Measurements from ENCODE around the gene HGFAC.

The HGFAC gene

GRCh38 chr4:3427134-3427476, 14.7 kb upstream of the HGFAC start:
- DNase-seq, result no peak

- no peak for DNase-seq
Measured at GRCh38 chr4:3427706-3428446, 13.9 kb upstream of the HGFAC start.

GRCh38 chr4:3429651-3430050, 12.1 kb upstream of the HGFAC start:
- no peak for DNase-seq

DNA sequence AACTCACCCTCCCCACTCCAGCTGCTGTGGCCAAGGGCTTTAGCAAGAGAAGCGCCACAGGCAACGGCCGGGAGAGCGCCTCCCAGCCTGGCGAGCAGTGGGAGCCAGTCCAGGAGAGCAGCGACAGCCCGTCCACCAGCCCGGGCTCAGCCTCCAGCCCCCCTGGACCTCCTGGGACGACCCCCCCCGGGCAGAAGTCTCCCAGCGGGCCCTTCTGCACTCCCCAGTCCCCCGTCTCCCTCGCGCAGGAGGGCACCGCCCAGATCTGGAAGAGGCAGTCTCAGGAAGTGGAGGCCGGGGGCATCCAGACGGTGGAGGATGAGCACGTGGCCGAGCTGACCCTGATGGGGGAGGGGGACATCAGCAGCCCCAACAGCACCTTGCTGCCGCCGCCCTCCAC, 11.2 kb upstream of the HGFAC start:
- DNase-seq, result no peak

- DNase-seq, result no peak
Measured at GRCh38 chr4:3431446-3431993, 10.2 kb upstream of the HGFAC start.

GRCh38 chr4:3432381-3432790, 9.4 kb upstream of the HGFAC start:
- no peak for DNase-seq

DNA sequence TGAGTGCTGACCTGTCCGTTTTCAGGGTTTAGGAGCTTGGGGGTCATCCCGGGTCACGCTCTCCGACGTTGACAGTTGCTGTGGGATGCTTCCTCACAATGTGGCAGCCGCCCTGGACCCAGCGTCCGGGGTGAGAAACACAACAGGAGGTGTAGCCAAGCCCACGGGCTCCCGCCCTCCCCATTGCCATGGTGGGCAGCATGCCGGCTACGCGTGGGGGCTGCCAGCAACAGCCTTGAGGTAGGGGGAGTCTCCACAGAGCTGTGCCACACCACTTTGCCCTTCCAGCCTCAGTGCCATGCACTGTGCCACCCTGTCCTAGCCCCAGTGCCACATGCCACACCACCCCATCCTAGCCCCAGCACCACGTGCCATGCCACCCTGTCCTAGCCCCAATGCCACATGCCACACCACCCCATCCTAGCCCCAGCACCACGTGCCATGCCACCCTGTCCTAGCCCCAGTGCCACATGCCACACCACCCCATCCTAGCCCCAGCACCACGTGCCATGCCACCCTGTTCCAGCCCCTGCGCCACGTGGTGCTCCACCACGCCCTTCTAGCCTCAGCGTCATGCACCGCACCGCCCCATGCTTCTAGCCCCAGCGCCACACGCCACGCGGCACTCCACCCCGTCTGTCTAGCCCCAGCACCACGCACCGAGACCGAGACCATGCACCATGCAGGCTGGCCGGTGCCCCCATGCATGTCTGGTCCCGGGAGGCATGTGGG, 8.5 kb upstream of the HGFAC start:
- no peak for DNase-seq

DNA sequence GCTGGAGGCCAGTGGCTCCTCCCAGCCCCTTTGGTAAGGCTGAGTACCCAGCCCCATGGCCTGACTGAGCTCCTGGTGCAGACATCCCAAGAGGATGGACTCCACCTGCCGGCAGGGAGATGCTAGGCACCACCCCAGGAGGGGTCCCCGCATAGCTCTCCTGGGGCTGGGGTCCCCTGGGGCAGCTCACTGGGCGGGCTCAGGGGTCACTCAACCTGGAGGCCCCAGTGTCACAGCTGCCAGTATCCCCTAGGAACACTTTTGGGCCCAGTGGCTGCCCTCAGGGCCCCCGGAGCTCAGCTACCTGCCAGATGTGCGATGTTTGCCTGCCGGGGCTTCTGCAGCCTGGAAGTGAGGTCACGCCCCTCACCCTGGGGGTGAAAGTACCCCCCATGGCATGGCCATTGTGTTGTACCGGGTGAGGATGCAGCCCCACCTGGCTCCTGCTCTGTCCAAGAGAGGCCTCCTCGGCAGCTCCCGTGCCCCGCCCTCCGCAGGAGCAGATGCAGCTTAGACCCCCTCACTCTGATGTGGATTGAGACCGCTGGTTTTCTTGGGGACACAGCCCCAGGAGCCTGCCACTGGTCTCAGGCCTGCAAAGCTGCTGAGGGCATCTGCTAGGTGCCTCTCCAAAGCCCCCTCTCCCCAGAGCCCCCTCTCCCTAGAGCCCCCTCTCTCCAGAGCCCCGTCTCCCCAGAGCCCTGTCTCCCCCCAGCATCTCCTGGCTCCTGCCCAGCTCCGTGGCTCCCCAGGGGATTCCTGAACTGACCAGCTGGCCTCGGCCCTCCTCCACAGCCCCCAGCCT, 6.7 kb upstream of the HGFAC start:
- DNase-seq, result no peak

- no peak for DNase-seq
Measured at GRCh38 chr4:3435686-3435956, 6.1 kb upstream of the HGFAC start.

GRCh38 chr4:3436048-3436797, 5.5 kb upstream of the HGFAC start:
- no peak for DNase-seq

DNA sequence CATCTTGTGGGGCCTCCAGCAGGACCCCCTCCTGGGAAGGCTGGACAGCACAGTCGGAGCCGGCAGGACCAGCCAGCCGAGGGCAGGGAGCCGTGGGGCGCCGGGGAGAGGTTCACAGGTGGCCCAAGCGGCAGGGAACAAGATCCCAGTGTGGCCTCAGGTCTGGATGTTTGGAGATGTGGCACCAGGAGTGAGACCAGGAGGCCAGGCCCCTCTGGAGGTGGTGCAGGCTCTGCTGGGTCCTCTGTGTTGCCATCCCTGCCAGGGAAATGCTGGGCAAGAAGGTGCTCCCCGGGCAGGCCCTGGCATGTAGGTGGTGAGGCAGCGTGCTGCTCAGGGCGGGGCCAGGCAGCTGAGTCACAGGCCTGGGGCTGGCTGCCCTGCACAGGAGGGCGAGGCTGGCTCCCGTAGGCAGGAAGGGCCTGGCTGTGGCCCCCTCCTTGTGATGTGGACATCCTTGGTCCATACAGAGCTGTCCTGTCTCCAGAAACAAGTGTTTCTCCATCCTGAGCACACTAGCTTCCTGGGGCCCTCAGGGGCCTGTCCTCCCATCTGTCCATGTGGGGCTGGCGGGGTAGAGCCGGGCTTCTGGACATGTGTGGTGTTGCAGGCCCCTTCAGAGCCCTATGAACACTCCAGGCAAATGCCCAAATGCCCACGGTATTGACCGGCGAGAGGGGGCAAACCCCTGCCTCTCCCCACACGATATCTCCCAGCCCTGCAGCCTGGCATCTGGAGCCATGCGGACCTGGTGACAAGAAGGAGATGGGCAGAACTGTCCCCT, 4.8 kb upstream of the HGFAC start:
- DNase-seq, result no peak

GRCh38 chr4:3437582-3437936, 4.2 kb upstream of the HGFAC start:
- DNase-seq, result no peak

DNA sequence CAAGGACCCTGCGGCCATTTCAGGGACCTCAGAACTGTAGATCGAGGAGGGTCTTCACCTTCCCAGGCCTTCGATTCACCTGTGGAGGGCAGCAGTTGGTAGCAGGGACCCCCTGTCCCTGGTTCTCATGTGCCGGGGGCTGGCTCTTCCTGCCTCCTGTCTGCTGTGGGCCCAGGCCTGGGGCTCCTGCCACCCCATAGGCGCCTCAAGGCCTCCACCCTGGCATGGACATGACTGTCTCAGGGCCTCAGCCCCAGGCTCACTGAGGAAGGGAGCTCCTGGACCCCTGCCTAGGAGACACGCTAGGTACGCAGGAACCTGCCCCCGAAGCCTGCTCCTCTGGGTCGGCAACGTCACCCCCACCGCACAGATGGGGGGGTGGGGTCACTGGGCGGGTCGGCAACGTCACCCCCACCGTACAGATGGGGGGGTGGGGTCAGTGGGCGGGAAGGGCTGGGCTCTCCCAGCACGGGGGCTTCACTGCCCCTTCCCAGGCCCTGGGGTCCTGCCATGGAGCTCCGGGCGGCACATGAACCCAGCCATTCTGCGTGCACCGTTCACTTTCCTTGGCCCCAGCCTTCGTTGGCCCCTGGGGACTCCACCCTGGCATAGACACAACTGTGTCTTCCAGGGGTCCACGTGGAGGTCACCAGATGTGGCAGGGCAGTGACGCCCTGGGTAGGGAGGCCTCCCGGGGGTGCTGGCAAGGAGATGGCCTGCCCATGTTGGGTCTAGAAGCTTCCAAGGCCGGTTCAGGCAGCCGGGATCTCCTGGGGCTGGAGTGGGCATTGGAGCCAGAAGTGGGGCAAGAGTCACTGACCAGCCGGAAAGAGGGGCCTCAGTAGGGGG, 3.5 kb upstream of the HGFAC start:
- no peak for DNase-seq

DNA sequence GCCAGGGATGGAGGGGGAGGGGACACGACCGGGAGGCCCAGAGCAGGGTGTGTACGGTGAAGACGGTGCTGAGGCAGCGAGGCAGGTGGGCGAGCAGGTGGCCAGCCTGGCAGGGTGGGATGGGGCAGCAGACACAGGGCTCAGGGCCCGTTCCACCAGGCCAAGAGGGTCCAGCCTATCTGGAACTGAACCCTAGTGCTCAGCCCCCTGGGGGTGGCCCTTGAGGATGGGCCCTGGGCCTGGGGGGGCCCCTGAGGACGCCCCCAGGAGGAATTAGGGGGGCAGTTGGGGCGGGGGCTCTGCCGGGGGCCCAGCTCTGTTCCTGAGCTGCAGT, 3.0 kb upstream of the HGFAC start:
- DNase-seq, result no peak

GRCh38 chr4:3439391-3439790, 2.4 kb upstream of the HGFAC start:
- no peak for DNase-seq

- no peak for DNase-seq
Measured at GRCh38 chr4:3440011-3440410, 1.8 kb upstream of the HGFAC start.

DNA sequence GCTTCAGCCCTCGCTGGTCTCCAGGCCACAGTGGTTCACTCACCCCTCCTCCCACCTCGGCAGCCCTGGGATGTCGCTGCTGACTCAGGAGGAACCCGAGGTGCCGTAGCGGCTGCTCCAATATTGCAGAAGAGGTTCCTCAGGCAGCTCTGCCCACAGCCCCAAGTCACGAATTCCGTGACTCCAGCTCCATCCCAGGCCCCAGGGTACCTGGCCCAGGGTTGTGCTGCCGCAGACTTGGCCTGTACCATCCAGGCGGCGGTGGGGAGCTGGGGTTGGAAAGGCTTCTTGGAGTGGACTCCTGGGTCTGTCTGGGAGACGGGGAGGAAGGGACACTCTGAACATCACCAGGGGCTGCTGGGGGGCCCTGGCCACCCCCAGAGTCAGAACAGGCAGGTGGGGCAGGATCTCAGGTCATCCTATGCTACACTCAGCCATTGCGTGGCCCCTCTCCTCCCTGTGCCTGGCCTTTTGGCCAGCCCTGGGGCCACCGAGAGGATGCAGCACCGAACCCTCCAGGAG, 728 bp upstream of the HGFAC start:
- DNase-seq, result no peak

- no peak for DNase-seq
Measured at GRCh38 chr4:3442460-3442958, 741 bp downstream of the HGFAC start.

DNA sequence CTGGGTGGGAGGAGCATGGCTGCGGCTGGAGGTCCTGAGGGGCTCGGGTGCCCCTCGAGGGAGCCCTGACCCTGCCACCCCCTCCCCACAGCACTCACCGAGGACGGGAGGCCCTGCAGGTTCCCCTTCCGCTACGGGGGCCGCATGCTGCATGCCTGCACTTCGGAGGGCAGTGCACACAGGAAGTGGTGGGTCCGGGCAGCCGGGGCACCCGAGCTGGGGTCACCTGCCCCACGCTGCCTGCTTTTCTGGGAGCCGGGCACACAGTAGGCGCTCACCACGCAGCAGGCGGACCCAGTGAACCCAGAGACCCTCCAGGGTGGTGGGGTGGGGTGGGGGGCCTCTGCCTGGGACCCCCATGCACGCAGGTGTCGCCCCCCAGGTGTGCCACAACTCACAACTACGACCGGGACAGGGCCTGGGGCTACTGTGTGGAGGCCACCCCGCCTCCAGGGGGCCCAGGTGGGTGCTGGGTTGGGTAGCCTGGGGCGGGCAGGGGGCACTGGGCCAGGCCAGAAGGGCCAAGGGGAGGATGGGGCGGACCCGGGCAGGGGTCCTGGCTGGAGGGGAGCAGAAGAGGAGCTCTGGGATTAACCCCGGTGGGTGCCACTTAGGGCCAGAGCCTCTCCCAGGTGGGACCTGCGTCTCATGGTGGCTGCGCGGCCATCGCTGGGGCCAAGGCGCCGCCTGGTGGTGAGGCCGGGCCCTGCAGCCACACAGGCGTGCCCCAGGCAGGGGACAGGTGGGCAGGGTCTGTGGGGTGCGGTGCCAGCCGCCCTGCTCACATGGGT, 1.4 kb downstream of the HGFAC start:
- DNase-seq, result peak; percentile 73

DNA sequence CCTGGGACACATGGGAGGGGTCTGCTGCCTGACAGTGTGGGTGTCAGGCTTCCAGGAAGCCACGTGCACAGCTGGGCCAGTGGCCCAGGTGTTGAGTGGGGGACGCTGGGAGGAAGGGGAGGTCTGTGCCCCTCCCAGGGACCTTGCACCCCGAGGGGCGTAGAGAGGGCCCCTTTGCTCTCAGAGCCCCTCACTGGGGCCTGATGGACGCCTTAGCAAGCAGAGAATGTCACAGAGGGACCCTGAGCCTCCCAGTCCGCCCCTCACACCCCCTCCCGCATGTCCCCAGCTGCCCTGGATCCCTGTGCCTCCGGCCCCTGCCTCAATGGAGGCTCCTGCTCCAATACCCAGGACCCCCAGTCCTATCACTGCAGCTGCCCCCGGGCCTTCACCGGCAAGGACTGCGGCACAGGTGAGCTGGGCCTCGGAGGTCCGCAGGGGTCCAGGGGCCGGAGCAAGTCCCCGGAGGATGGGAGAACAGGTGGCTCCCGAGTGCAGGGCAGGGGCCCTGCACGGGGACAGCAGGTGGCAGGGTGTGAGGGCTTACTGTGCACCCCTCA, 2.1 kb downstream of the HGFAC start:
- DNase-seq, result no peak
